IMR-90 (cell line): ENCODE results near the gene DOK6. TPM values are rescaled to one million over a fixed set of nuclear protein-coding genes. Genes with fewer than 3 reads are reported as not detected.

Source experiments
- ATAC-seq: fragments of 200-7000 bp; cut with Tn5 transposase; 2 replicates; pipeline ENCODE4 v1.9.1; 2020; ENCODE audit warnings: low read depth, mild to moderate bottlenecking, moderate library complexity
- BruUV-seq: library from RNA; stranded (reverse); fragments of 400-500 nt; replicated peaks from 2 replicates; lab custom pipeline; 2021; lab: Mats Ljungman, UMichigan
- CTCF ChIA-PET: fragments of 300-600 bp; formaldehyde crosslinking; extraction: SDS; loops from one replicate; lab custom pipeline; 2021; ENCODE audit warnings: antibody characterized with exemption; lab: Yijun Ruan, JAX
- POLR2A ChIA-PET: fragments of 300-600 bp; sonication (Branson Sonifier 250); formaldehyde crosslinking; loops from one replicate; lab custom pipeline; 2022; ENCODE audit warnings: antibody characterized with exemption; ENCODE audit not compliant: unreplicated experiment; lab: Charles Lee
- DNase-seq: peaks from one replicate; pipeline ENCODE4 v3.0.0; 2013
- H2AFZ ChIP-seq: replicated peaks from 2 replicates; pipeline ENCODE3; 2013; ENCODE audit warnings: low read length, mild to moderate bottlenecking; ENCODE audit not compliant: poor library complexity
- H2AK5ac ChIP-seq: 2 replicates; pipeline ENCODE4 v1.6.1; 2013; ENCODE audit warnings: low read depth, low read length, inconsistent platforms
- H2AK9ac ChIP-seq: replicated peaks from 2 replicates; pipeline ENCODE3; 2013; ENCODE audit warnings: mild to moderate bottlenecking, low read depth, low read length, moderate library complexity; ENCODE audit not compliant: poor library complexity
- H2BK120ac ChIP-seq: 2 replicates; pipeline ENCODE4 v1.6.1; 2013; ENCODE audit warnings: low read depth, low read length, inconsistent platforms
- H2BK15ac ChIP-seq: 3 replicates; pipeline ENCODE4 v1.6.1; 2013; ENCODE audit warnings: low read depth, low read length, inconsistent platforms
- H2BK20ac ChIP-seq: 2 replicates; pipeline ENCODE4 v1.6.1; 2013; ENCODE audit warnings: low read depth, mild to moderate bottlenecking, inconsistent platforms, low read length, moderate library complexity
- H2BK5ac ChIP-seq: 2 replicates; pipeline ENCODE4 v1.6.1; 2013; ENCODE audit warnings: mild to moderate bottlenecking, low read depth, low read length, inconsistent platforms; ENCODE audit not compliant: poor library complexity, severe bottlenecking
- H3K14ac ChIP-seq: replicated peaks from 2 replicates; pipeline ENCODE4 v1.6.1; 2013; ENCODE audit warnings: low read depth, low read length, inconsistent platforms
- H3K18ac ChIP-seq: 2 replicates; pipeline ENCODE4 v1.6.1; 2013; ENCODE audit warnings: low read depth, low read length, control low read depth
- H3K23ac ChIP-seq: 2 replicates; pipeline ENCODE4 v1.6.1; 2013; ENCODE audit warnings: low read depth, low read length, inconsistent platforms
- H3K27ac ChIP-seq: 2 replicates; pipeline ENCODE4 v1.5.1; 2013; ENCODE audit warnings: mild to moderate bottlenecking, control low read depth, low read length; ENCODE audit not compliant: insufficient read depth
- H3K27me3 ChIP-seq: 2 replicates; pipeline ENCODE4 v1.6.1; 2013; ENCODE audit warnings: low read length; ENCODE audit not compliant: control insufficient read depth, insufficient read depth
- H3K36me3 ChIP-seq: 2 replicates; pipeline ENCODE4 v1.6.1; 2013; ENCODE audit warnings: low read length, mixed read lengths; ENCODE audit not compliant: control insufficient read depth, insufficient read depth
- H3K4ac ChIP-seq: 2 replicates; pipeline ENCODE4 v1.6.1; 2013; ENCODE audit warnings: low read depth, low read length, inconsistent platforms
- H3K4me1 ChIP-seq: 2 replicates; pipeline ENCODE4 v1.6.1; 2013; ENCODE audit warnings: low read length, mixed read lengths; ENCODE audit not compliant: control insufficient read depth, insufficient read depth
- H3K4me2 ChIP-seq: 2 replicates; pipeline ENCODE4 v1.6.1; 2013; ENCODE audit warnings: low read depth, mild to moderate bottlenecking, control low read depth, low read length, moderate library complexity
- H3K4me3 ChIP-seq: 2 replicates; pipeline ENCODE4 v1.5.1; 2013; ENCODE audit warnings: low read depth, mild to moderate bottlenecking, control low read depth, low read length, moderate library complexity; ENCODE audit not compliant: insufficient read depth
- H3K56ac ChIP-seq: 2 replicates; pipeline ENCODE4 v1.6.1; 2013; ENCODE audit warnings: low read length, inconsistent platforms; ENCODE audit not compliant: insufficient read depth; ENCODE audit errors: extremely low read depth
- H3K79me1 ChIP-seq, 2 experiments: 2 replicates each; pipeline ENCODE4 v1.6.1; 2013; ENCODE audit warnings: low read length in 2 of 2, inconsistent platforms in 1 of 2, low read depth in 1 of 2
- H3K9ac ChIP-seq: 2 replicates; pipeline ENCODE4 v1.6.1; 2013; ENCODE audit warnings: low read depth, low read length, control low read depth
- H3K9me1 ChIP-seq: 2 replicates; pipeline ENCODE4 v1.6.1; 2013; ENCODE audit warnings: low read length, inconsistent platforms; ENCODE audit not compliant: insufficient read depth
- H3K9me3 ChIP-seq: 2 replicates; pipeline ENCODE4 v1.6.1; 2013; ENCODE audit warnings: low read length; ENCODE audit not compliant: control insufficient read depth, insufficient read depth
- H4K20me1 ChIP-seq: 2 replicates; pipeline ENCODE4 v1.6.1; 2013; ENCODE audit warnings: low read length, inconsistent platforms; ENCODE audit not compliant: insufficient read depth
- H4K5ac ChIP-seq: 2 replicates; pipeline ENCODE4 v1.6.1; 2013; ENCODE audit warnings: mild to moderate bottlenecking, low read depth, low read length, control low read depth
- H4K8ac ChIP-seq, 2 experiments: 2 replicates each; pipeline ENCODE4 v1.6.1; 2013; ENCODE audit warnings: low read depth in 2 of 2, low read length in 2 of 2, control low read depth in 1 of 2, inconsistent platforms in 1 of 2
- H4K91ac ChIP-seq: 2 replicates; pipeline ENCODE4 v1.6.1; 2013; ENCODE audit warnings: low read depth, low read length, inconsistent platforms; ENCODE audit not compliant: insufficient read depth
- CEBPB ChIP-seq: IDR thresholded peaks from 2 replicates; pipeline ENCODE4 v1.6.1; 2012; ENCODE audit warnings: low read depth, low read length, improper control_type of control experiment
- CHD1 ChIP-seq: IDR thresholded peaks from 2 replicates; pipeline ENCODE4 v1.6.1; 2012; ENCODE audit warnings: low read depth, low read length, improper control_type of control experiment
- ELK1 ChIP-seq: fragments of 150-350 bp; IDR thresholded peaks from 2 replicates; pipeline ENCODE4 v1.6.1; 2016; ENCODE audit warnings: low read depth, mild to moderate bottlenecking, low read length, moderate library complexity, borderline replicate concordance
- FOS ChIP-seq: fragments of 150-350 bp; IDR thresholded peaks from 2 replicates; pipeline ENCODE4 v1.6.1; 2016; ENCODE audit warnings: low read depth, low read length
- MAFK ChIP-seq: IDR thresholded peaks from 2 replicates; pipeline ENCODE4 v1.6.1; 2012; ENCODE audit warnings: low read depth, low read length, improper control_type of control experiment
- MXI1 ChIP-seq: IDR thresholded peaks from 2 replicates; pipeline ENCODE4 v1.6.1; 2012; ENCODE audit warnings: low read depth, mild to moderate bottlenecking, low read length, moderate library complexity, borderline replicate concordance
- NFE2L2 ChIP-seq: fragments of 150-350 bp; IDR thresholded peaks from 2 replicates; pipeline ENCODE4 v1.6.1; 2016; ENCODE audit warnings: low read depth, mild to moderate bottlenecking, low read length
- POLR2A ChIP-seq: IDR thresholded peaks from 2 replicates; pipeline ENCODE4 v1.6.1; 2012; ENCODE audit warnings: mild to moderate bottlenecking, low read depth, low read length
- RAD21 ChIP-seq: IDR thresholded peaks from 2 replicates; pipeline ENCODE4 v1.6.1; 2012; ENCODE audit warnings: low read length, improper control_type of control experiment
- SMC3 ChIP-seq: fragments of 150-350 bp; IDR thresholded peaks from 2 replicates; pipeline ENCODE4 v1.6.1; 2016; ENCODE audit warnings: low read depth, mild to moderate bottlenecking, antibody characterized with exemption, low read length, moderate library complexity
- WGBS, 2 experiments: methylation state at CpG; one replicate each; pipeline versions ENCODE4 v1.1.5 to v1.1.7; 2013; ENCODE audit warnings: missing lambda C conversion rate in 2 of 2; ENCODE audit not compliant: insufficient read length in 1 of 2; ENCODE audit errors: extremely low coverage in 2 of 2; 5-methylcytosine and 5-hydroxymethylcytosine counted together
- dilution Hi-C: fragments of 300-500 bp; cut with HindIII; formaldehyde crosslinking; loops from one replicate; pipeline ENCODE4 v1.14.3; 2018; ENCODE audit warnings: low sequenced_read_pairs; ENCODE audit not compliant: unreplicated experiment
- in situ Hi-C: fragments of 300-500 bp; cut with MboI; formaldehyde crosslinking; loops from 3 replicates; pipeline ENCODE4 v1.14.3; 2019; ENCODE audit warnings: low sequenced_read_pairs, inconsistent platforms, mixed read lengths
- intact Hi-C: fragments of 100-400 bp; cut with micrococcal nuclease; formaldehyde crosslinking; loops from 2 replicates; pipeline ENCODE4 v1.10.0; 2022
- polyA plus RNA-seq, 3 experiments: library from polyadenylated mRNA; depleted of rRNA; stranded (reverse); fragments of >200 nt; gene quantifications; 2 replicates each; pipeline ENCODE4 v1.2.3, GENCODE V29; 2012; ENCODE audit warnings: low replicate concordance in 1 of 3
- total RNA-seq: library from RNA; depleted of rRNA; stranded (reverse); fragments of >200 nt; gene quantifications from 2 replicates; pipeline ENCODE4 v1.2.3, GENCODE V29; 2012

The DOK6 gene
- total and polyA plus RNA-seq, 2 of the 4 experiments (the other 2 are of a cell fraction) = 1.9 to 2.7 TPM

GRCh38 chr18:69853051-69853450 lies 452.4 kb downstream of the DOK6 start:
- Histone ChIP-seq H2BK20ac (no peak overlapping the region), H4K20me1 (no peaks in the 10 kb centered on the region), H4K8ac (no peak overlapping the region), H3K4me1 (0 out of 2 replicates have a peak, but pooled peaks cover 2% of the 10 kb centered on the region), H2AK9ac (no peak overlapping the region), H3K4me2 (peak overlapping the region; percentile 3; the same call in 1 of the 2 replicates), H3K23ac (no peak overlapping the region), H3K56ac (no peak overlapping the region), H4K91ac (no peak overlapping the region), H3K4ac (no peak overlapping the region), H2AK5ac (no peak overlapping the region), H4K5ac (no peak overlapping the region), H3K14ac (no peak overlapping the region), H3K79me1 (no peaks in the 10 kb centered on the region), H2BK120ac (no peak overlapping the region), H3K9me3 (no peaks in the 10 kb centered on the region), H3K9me1 (no peaks in the 10 kb centered on the region), H3K27me3 (no peaks in the 10 kb centered on the region), H2BK15ac (no peak overlapping the region), H3K4me3 (no peak overlapping the region), H3K9ac (no peak overlapping the region), H3K36me3 (no peaks in the 10 kb centered on the region), H3K18ac (no peak overlapping the region; the same call in 1 of the 2 replicates), H2AFZ (no peak overlapping the region), H2BK5ac (no peak overlapping the region), H3K27ac (peak overlapping the region; percentile 84; the same call in 1 of the 2 replicates)
- DNase-seq (peak; percentile 42), ATAC-seq (peak; percentile 72)
- WGBS, 2 experiments = no CpG with 5 or more reads among the region's 4 CpGs
- ChIA-PET POLR2A (no interaction called here), CTCF (no interaction called here)
- no TSS peak for BruUV-seq
- dilution Hi-C loops = no loop called here
- intact Hi-C loops = no loop called here
- TF ChIP-seq NFE2L2 (no peak), MXI1 (no peak), CEBPB (no peak), POLR2A (no peak), MAFK (no peak), RAD21 (no peak), SMC3 (no peak), CHD1 (no peak), ELK1 (no peak), FOS (no peak)
- in situ Hi-C loops = no loop called here
